ENCODE measurements around the gene MRPS31.

The MRPS31 gene

GRCh38 chr13:40680659-40681323 lies 90.2 kb downstream of the MRPS31 start:
- FAIRE-seq = no peak
- DNase-seq (ENCODE audit: insufficient read length, low spot score) = no peak

GRCh38 chr13:40679480-40679985 lies 91.5 kb downstream of the MRPS31 start:
- FAIRE-seq (no peak), DNase-seq (ENCODE audit: insufficient read length, low spot score) (no peak)
- no peak for TF ChIP-seq POLR2AphosphoS5 (IDR thresholded peaks at IDR 0.05; ENCODE audit: low read depth, low read length)
- no peak for TF ChIP-seq POU2F2 (IDR thresholded peaks at IDR 0.05; ENCODE audit: low read depth, low read length)
- no peak for TF ChIP-seq PAX5 (IDR thresholded peaks at IDR 0.05; ENCODE audit: insufficient read depth, low read length, severe bottlenecking)
- TF ChIP-seq SPI1 (IDR thresholded peaks at IDR 0.05; ENCODE audit: low read depth, low read length) = no peak
- no peak for TF ChIP-seq TAF1 (IDR thresholded peaks at IDR 0.05; ENCODE audit: low read depth, low read length)
- TF ChIP-seq POLR2A (IDR thresholded peaks at IDR 0.05; ENCODE audit: low read depth, low read length) = no peak

More at GRCh38 chr13:40680659-40681323, 90.2 kb downstream of the MRPS31 start:
- TF ChIP-seq PAX5 (IDR thresholded peaks at IDR 0.05; ENCODE audit: insufficient read depth, low read length, severe bottlenecking) (no peak), TAF1 (IDR thresholded peaks at IDR 0.05; ENCODE audit: low read depth, low read length) (no peak), POLR2A (IDR thresholded peaks at IDR 0.05; ENCODE audit: low read depth, low read length) (no peak), POU2F2 (IDR thresholded peaks at IDR 0.05; ENCODE audit: low read depth, low read length) (no peak), SPI1 (IDR thresholded peaks at IDR 0.05; ENCODE audit: low read depth, low read length) (no peak), POLR2AphosphoS5 (IDR thresholded peaks at IDR 0.05; ENCODE audit: low read depth, low read length) (no peak)

Data from GM12891 (cell line).